HG03432 (cell line): ENCODE measurements around the gene RAB20.
"Not testable (repeated sequence)": the region's sequence is repeated elsewhere in the genome, so short reads cannot be mapped to it uniquely, and the experiment has no call there.

Source experiments
- ATAC-seq: cut with Tn5 transposase; IDR thresholded peaks from one replicate; pipeline ENCODE4 v1.9.1; 2021; ENCODE audit warnings: mild to moderate bottlenecking, moderate library complexity; ENCODE audit not compliant: unreplicated experiment

RAB20 gene

GRCh38 chr13:110555601-110556223 lies 5.8 kb downstream of the RAB20 start:
- no peak for ATAC-seq

GRCh38 chr13:110554946-110555345 lies 6.6 kb downstream of the RAB20 start:
- no peak for ATAC-seq

- no peak for ATAC-seq
Measured at GRCh38 chr13:110554227-110554836, 7.2 kb downstream of the RAB20 start.

- ATAC-seq = no peak
Measured at GRCh38 chr13:110553417-110553816, 8.1 kb downstream of the RAB20 start.

GRCh38 chr13:110552767-110553166 lies 8.8 kb downstream of the RAB20 start:
- ATAC-seq = no peak

- no peak for ATAC-seq
Measured at GRCh38 chr13:110551284-110551683, 10.2 kb downstream of the RAB20 start.

GRCh38 chr13:110549795-110550160 lies 11.7 kb downstream of the RAB20 start:
- ATAC-seq = no peak

GRCh38 chr13:110548891-110549794 lies 12.4 kb downstream of the RAB20 start:
- ATAC-seq = no peak

GRCh38 chr13:110546926-110547325 lies 14.6 kb downstream of the RAB20 start:
- ATAC-seq = no peak

- ATAC-seq = no peak
Measured at GRCh38 chr13:110546378-110546777, 15.1 kb downstream of the RAB20 start.

GRCh38 chr13:110542169-110542796 lies 19.2 kb downstream of the RAB20 start:
- ATAC-seq = no peak

- ATAC-seq = no peak
Measured at GRCh38 chr13:110541526-110541920, 20.0 kb downstream of the RAB20 start.

- no peak for ATAC-seq
Measured at GRCh38 chr13:110540871-110541525, 20.5 kb downstream of the RAB20 start.

- no peak for ATAC-seq
Measured at GRCh38 chr13:110539894-110540293, 21.6 kb downstream of the RAB20 start.

- ATAC-seq = peak; percentile 54
Measured at GRCh38 chr13:110538632-110539031, 22.9 kb downstream of the RAB20 start.

GRCh38 chr13:110536006-110536693 lies 25.4 kb downstream of the RAB20 start:
- peak; percentile 46 for ATAC-seq

- ATAC-seq = no peak
Measured at GRCh38 chr13:110535526-110535925, 26.0 kb downstream of the RAB20 start.

GRCh38 chr13:110533771-110534670 lies 27.5 kb downstream of the RAB20 start:
- no peak for ATAC-seq

- ATAC-seq = not testable (repeated sequence)
Measured at GRCh38 chr13:110532258-110532657, 29.3 kb downstream of the RAB20 start.
